A549 (cell line): ENCODE results near the gene ANKS1B.

Experiments used
- CBX8 ChIP-seq: fragments of 200-600 bp; sonication (generic); IDR thresholded peaks from 2 replicates; pipeline ENCODE4 v1.6.1; 2016
- CHD2 ChIP-seq: fragments of 150-350 bp; IDR thresholded peaks from 2 replicates; pipeline ENCODE4 v1.6.1; 2014; ENCODE audit warnings: low read length; ENCODE audit not compliant: partially characterized antibody
- CHD4 ChIP-seq: fragments of 200-600 bp; sonication (generic); IDR thresholded peaks from 2 replicates; pipeline ENCODE4 v1.6.1; 2016; ENCODE audit warnings: antibody characterized with exemption, mild to moderate bottlenecking, borderline replicate concordance
- CTCF ChIP-seq: fragments of >200 bp; sonication (Bioruptor Twin); formaldehyde crosslinking; IDR thresholded peaks from 3 replicates; pipeline ENCODE4 v1.5.1; 2016
- EP300 ChIP-seq, 2 experiments: fragments of >200 bp; sonication (Bioruptor Twin); formaldehyde crosslinking; IDR thresholded peaks; 2 replicates in 1 of 2; 3 replicates in 1 of 2; pipeline ENCODE4 v1.6.1; 2016 to 2017
- KDM1A ChIP-seq: fragments of 200-600 bp; sonication (generic); IDR thresholded peaks from 2 replicates; pipeline ENCODE4 v1.6.1; 2016; ENCODE audit warnings: low read depth, mild to moderate bottlenecking
- KDM5A ChIP-seq: fragments of 200-600 bp; sonication (generic); IDR thresholded peaks from 2 replicates; pipeline ENCODE4 v1.6.1; 2016; ENCODE audit warnings: antibody characterized with exemption, mild to moderate bottlenecking
- MAFK ChIP-seq: fragments of 450-650 bp; IDR thresholded peaks from 2 replicates; pipeline ENCODE4 v1.6.1; 2014; ENCODE audit not compliant: partially characterized antibody
- MYC ChIP-seq: IDR thresholded peaks from 2 replicates; pipeline ENCODE4 v1.6.1; 2012; ENCODE audit warnings: mild to moderate bottlenecking, inconsistent platforms, low read length, improper control_type of control experiment, borderline replicate concordance
- POLR2A ChIP-seq: IDR thresholded peaks from 2 replicates; pipeline ENCODE4 v1.6.1; 2012; ENCODE audit warnings: mild to moderate bottlenecking, low read length
- TFCP2L1 ChIP-seq: fragments of 250-450 bp; sonication (Bioruptor Pico); IDR thresholded peaks from 2 replicates; pipeline ENCODE4 v1.5.0; 2021; ENCODE audit warnings: mild to moderate bottlenecking
- TP53 ChIP-seq: fragments of 250-450 bp; sonication (Bioruptor Pico); IDR thresholded peaks from 2 replicates; pipeline ENCODE4 v1.5.0; 2021; ENCODE audit warnings: mild to moderate bottlenecking, moderate library complexity
- ZSCAN20 ChIP-seq: fragments of 250-450 bp; sonication (Bioruptor Pico); IDR thresholded peaks from 2 replicates; pipeline ENCODE4 v1.8.0; 2022; ENCODE audit warnings: mild to moderate bottlenecking, moderate library complexity
- TF ChIP-seq, protein P1 (sequence below): IDR thresholded peaks from 2 replicates; pipeline ENCODE4 v1.6.1; 2012; ENCODE audit warnings: low read depth, borderline replicate concordance

DNA sequence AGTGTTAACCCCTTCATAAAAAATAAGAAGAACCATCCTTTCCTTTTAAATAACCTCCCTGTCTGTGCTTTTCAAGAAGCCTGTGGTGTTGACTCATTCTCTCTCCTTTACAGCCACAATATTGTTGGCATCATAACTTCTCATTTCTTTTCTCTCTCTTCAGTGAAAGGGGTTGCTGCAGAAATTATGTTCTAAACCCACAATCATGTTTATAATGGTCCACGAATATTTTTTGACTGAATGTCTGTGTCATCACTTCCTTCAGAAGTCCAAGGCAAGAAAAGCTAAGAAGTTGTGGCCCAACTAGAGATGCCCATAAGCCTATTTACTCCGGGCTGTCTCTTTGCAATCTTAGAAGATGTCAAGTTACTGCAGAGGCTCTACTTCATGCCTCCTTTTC lies 851.3 kb downstream of the ANKS1B start:
- no peak for TF ChIP-seq TP53
- TF ChIP-seq ZSCAN20 (CRISPR knock-in tag) = no peak
- TF ChIP-seq EP300 (IDR thresholded peaks at IDR 0.05) = no peak
- TF ChIP-seq POLR2A = no peak
- no peak for TF ChIP-seq CHD4
- TF ChIP-seq MYC = no peak
- TF ChIP-seq, protein P1, sequence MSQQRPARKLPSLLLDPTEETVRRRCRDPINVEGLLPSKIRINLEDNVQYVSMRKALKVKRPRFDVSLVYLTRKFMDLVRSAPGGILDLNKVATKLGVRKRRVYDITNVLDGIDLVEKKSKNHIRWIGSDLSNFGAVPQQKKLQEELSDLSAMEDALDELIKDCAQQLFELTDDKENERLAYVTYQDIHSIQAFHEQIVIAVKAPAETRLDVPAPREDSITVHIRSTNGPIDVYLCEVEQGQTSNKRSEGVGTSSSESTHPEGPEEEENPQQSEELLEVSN = no peak
- no peak for TF ChIP-seq CTCF
- no peak for TF ChIP-seq CBX8
- no peak for TF ChIP-seq MAFK
- TF ChIP-seq KDM1A = no peak
- TF ChIP-seq TFCP2L1 (CRISPR knock-in tag) = no peak
- TF ChIP-seq CHD2 = no peak
- TF ChIP-seq KDM5A = no peak
